Smooth muscle cell (in vitro differentiated cells): Measurements from ENCODE around the gene ANKRD10. TPM values are rescaled to one million over a fixed set of nuclear protein-coding genes. Genes with fewer than 3 reads are reported as not detected.

ENCODE experiments used
- DNase-seq: peaks from one replicate; lab custom pipeline; 2025; ENCODE audit not compliant: unreplicated experiment; lab: John Stamatoyannopoulos, UW
- H2AFZ ChIP-seq: fragments of 200-600 bp; sonication (generic); 2 replicates; pipeline ENCODE4 v1.6.0; 2016; ENCODE audit warnings: antibody characterized with exemption, low read depth, mild to moderate bottlenecking
- H3F3A ChIP-seq: fragments of 200-600 bp; sonication (generic); 2 replicates; pipeline ENCODE4 v1.6.0; 2017; ENCODE audit warnings: antibody characterized with exemption, low read depth
- H3K27ac ChIP-seq: fragments of 200-600 bp; sonication (generic); 2 replicates; pipeline ENCODE4 v1.5.1; 2016; ENCODE audit warnings: low read depth, mild to moderate bottlenecking
- H3K27me3 ChIP-seq: fragments of 200-600 bp; sonication (generic); 2 replicates; pipeline ENCODE4 v1.6.1; 2016; ENCODE audit warnings: low read depth, mild to moderate bottlenecking
- H3K36me3 ChIP-seq: fragments of 200-600 bp; sonication (generic); 2 replicates; pipeline ENCODE4 v1.5.1; 2016; ENCODE audit warnings: low read depth
- H3K4me1 ChIP-seq: fragments of 200-600 bp; sonication (generic); 2 replicates; pipeline ENCODE4 v1.5.1; 2016; ENCODE audit warnings: low read depth
- H3K4me2 ChIP-seq: fragments of 200-600 bp; sonication (generic); 2 replicates; pipeline ENCODE4 v1.6.0; 2016; ENCODE audit warnings: mild to moderate bottlenecking
- H3K4me3 ChIP-seq: fragments of 200-600 bp; sonication (generic); 2 replicates; pipeline ENCODE4 v1.5.1; 2016; ENCODE audit warnings: mild to moderate bottlenecking
- H3K79me2 ChIP-seq: fragments of 200-600 bp; sonication (generic); 2 replicates; pipeline ENCODE4 v1.6.0; 2016; ENCODE audit warnings: low read depth, mild to moderate bottlenecking
- H3K9ac ChIP-seq: fragments of 200-600 bp; sonication (generic); 2 replicates; pipeline ENCODE4 v1.6.0; 2016; ENCODE audit warnings: low read depth
- H3K9me3 ChIP-seq: fragments of 200-600 bp; sonication (generic); replicated peaks from 2 replicates; pipeline ENCODE4 v1.5.1; 2016; ENCODE audit warnings: low read depth
- H4K20me1 ChIP-seq: fragments of 200-600 bp; sonication (generic); 2 replicates; pipeline ENCODE4 v1.6.0; 2016; ENCODE audit warnings: low read depth
- CTCF ChIP-seq: fragments of 200-600 bp; sonication (generic); IDR thresholded peaks from 2 replicates; pipeline ENCODE4 v1.5.1; 2017; ENCODE audit warnings: borderline replicate concordance, mild to moderate bottlenecking, antibody characterized with exemption; ENCODE audit not compliant: insufficient read depth, poor library complexity, severe bottlenecking
- WGBS: methylation state at CpG from one replicate; pipeline ENCODE4 v1.1.7; 2016; ENCODE audit warnings: low lambda C conversion rate; 5-methylcytosine and 5-hydroxymethylcytosine counted together
- polyA plus RNA-seq: library from polyadenylated mRNA; unstranded; fragments of >200 nt; fragmentation: Nextera tagmentation; extraction: Ambion mirVana; gene quantifications from 2 replicates; pipeline ENCODE4 v1.2.1, GENCODE V29; 2016
- total RNA-seq: library from RNA; depleted of rRNA; stranded (reverse); fragments of >200 nt; gene quantifications from 2 replicates; pipeline ENCODE4 v1.2.3, GENCODE V29; 2014

ANKRD10 gene
- total and polyA plus RNA-seq, 2 experiments from 2014 or later: 31.0 to 61.8 TPM

GRCh38 chr13:110872034-110872767, 42.7 kb downstream of the ANKRD10 start:
- peaks cover 10% of the 10 kb centered on the region for H3K4me1 ChIP-seq
- no peak overlapping the region for H3K4me3 ChIP-seq
- 85% methylated on average over 13 of the region's 13 CpGs for WGBS
- H3K9me3 ChIP-seq: no peaks in the 10 kb centered on the region
- no peak for TF ChIP-seq CTCF
- peaks cover 17% of the 10 kb centered on the region for H3F3A ChIP-seq
- H3K36me3 ChIP-seq: no peaks in the 10 kb centered on the region
- no peak overlapping the region for H3K4me2 ChIP-seq
- H3K79me2 ChIP-seq: no peaks in the 10 kb centered on the region
- no peaks in the 10 kb centered on the region for H4K20me1 ChIP-seq
- H2AFZ ChIP-seq: no peak overlapping the region
- no peaks in the 10 kb centered on the region for H3K27me3 ChIP-seq
- H3K9ac ChIP-seq: peak overlapping the region; percentile 82
- no peak for DNase-seq
- peak overlapping the region; percentile 91 for H3K27ac ChIP-seq

- no peak for TF ChIP-seq CTCF
- H3K9me3 ChIP-seq: no peaks in the 10 kb centered on the region
- H3K4me1 ChIP-seq: peaks cover 10% of the 10 kb centered on the region
- peak overlapping the region; percentile 82 for H3K9ac ChIP-seq
- no peaks in the 10 kb centered on the region for H3K27me3 ChIP-seq
- no peaks in the 10 kb centered on the region for H4K20me1 ChIP-seq
- peak; percentile 72 for DNase-seq
- H3K4me3 ChIP-seq: peak overlapping the region; percentile 14
- no peaks in the 10 kb centered on the region for H3K36me3 ChIP-seq
- H3K27ac ChIP-seq: peak overlapping the region; percentile 91
- peaks cover 17% of the 10 kb centered on the region for H3F3A ChIP-seq
- H3K79me2 ChIP-seq: no peaks in the 10 kb centered on the region
- peak overlapping the region; percentile 82 for H3K4me2 ChIP-seq
- 38% methylated on average over 34 of the region's 34 CpGs for WGBS
- peak overlapping the region; percentile 19 for H2AFZ ChIP-seq
These were observed 44.8 kb downstream of the ANKRD10 start for GRCh38 chr13:110869805-110870706.

- DNase-seq: no peak
- no peak for TF ChIP-seq CTCF
- Histone ChIP-seq H3F3A (peaks cover 17% of the 10 kb centered on the region), H3K4me2 (peak overlapping the region; percentile 72), H2AFZ (peak overlapping the region; percentile 19), H3K4me3 (peak overlapping the region; percentile 12), H4K20me1 (no peaks in the 10 kb centered on the region), H3K36me3 (no peaks in the 10 kb centered on the region), H3K9ac (peak overlapping the region; percentile 81), H3K9me3 (no peaks in the 10 kb centered on the region), H3K27ac (peak overlapping the region; percentile 91), H3K27me3 (no peaks in the 10 kb centered on the region), H3K4me1 (peaks cover 6% of the 10 kb centered on the region), H3K79me2 (no peaks in the 10 kb centered on the region)
- WGBS: 92% methylated on average over 22 of the region's 22 CpGs
These were observed 45.6 kb downstream of the ANKRD10 start for GRCh38 chr13:110869231-110869804.
